H9 (cell line): ENCODE results near the gene NTRK2. TPM values are rescaled to one million over a fixed set of nuclear protein-coding genes. Genes with fewer than 3 reads are reported as not detected.

ENCODE experiments used
- DNase-seq: peaks from one replicate; pipeline ENCODE4 v3.0.0-alpha.2; 2017
- H2AFZ ChIP-seq: one replicate; pipeline ENCODE4 v1.6.1; 2013; ENCODE audit warnings: mild to moderate bottlenecking, low read length, control low read depth, moderate library complexity
- H2AK5ac ChIP-seq: 2 replicates; pipeline ENCODE4 v1.6.1; 2013; ENCODE audit warnings: low read length, control low read depth, mixed read lengths; ENCODE audit not compliant: insufficient read length
- H2BK120ac ChIP-seq: one replicate; pipeline ENCODE4 v1.6.1; 2013; ENCODE audit warnings: low read depth, mild to moderate bottlenecking, low read length, control low read depth, inconsistent platforms; ENCODE audit not compliant: poor library complexity, severe bottlenecking
- H2BK12ac ChIP-seq: 2 replicates; pipeline ENCODE4 v1.6.1; 2013; ENCODE audit warnings: low read length, control low read depth, mixed read lengths, low read depth; ENCODE audit not compliant: insufficient read length
- H2BK15ac ChIP-seq: 2 replicates; pipeline ENCODE4 v1.6.1; 2013; ENCODE audit warnings: low read depth, low read length, control low read depth
- H2BK20ac ChIP-seq: one replicate; pipeline ENCODE4 v1.6.1; 2013; ENCODE audit warnings: low read depth, mild to moderate bottlenecking, low read length, control low read depth, inconsistent platforms; ENCODE audit not compliant: poor library complexity, severe bottlenecking
- H2BK5ac ChIP-seq: 2 replicates; pipeline ENCODE4 v1.6.1; 2013; ENCODE audit warnings: low read length, control low read depth, mixed read lengths; ENCODE audit not compliant: insufficient read length
- H3K14ac ChIP-seq: 2 replicates; pipeline ENCODE4 v1.6.1; 2013; ENCODE audit warnings: low read length, control low read depth; ENCODE audit not compliant: insufficient read depth
- H3K18ac ChIP-seq: 2 replicates; pipeline ENCODE4 v1.6.1; 2013; ENCODE audit warnings: low read depth, mild to moderate bottlenecking, mixed read lengths, low read length, control low read depth; ENCODE audit not compliant: insufficient read length
- H3K23ac ChIP-seq: 2 replicates; pipeline ENCODE4 v1.6.1; 2013; ENCODE audit warnings: low read length, control low read depth, mixed read lengths, low read depth; ENCODE audit not compliant: insufficient read length
- H3K23me2 ChIP-seq: 2 replicates; pipeline ENCODE4 v1.6.1; 2013; ENCODE audit warnings: low read depth, mild to moderate bottlenecking, mixed read lengths, low read length, control low read depth; ENCODE audit not compliant: insufficient read length, poor library complexity, severe bottlenecking
- H3K27ac ChIP-seq: 2 replicates; pipeline ENCODE4 v1.5.1; 2013; ENCODE audit warnings: low read length, control low read depth, mixed read lengths, low read depth; ENCODE audit not compliant: insufficient read length
- H3K27me3 ChIP-seq: 2 replicates; pipeline ENCODE4 v1.6.1; 2013; ENCODE audit warnings: low read length, control low read depth, inconsistent platforms; ENCODE audit not compliant: insufficient read depth
- H3K4ac ChIP-seq: 2 replicates; pipeline ENCODE4 v1.6.1; 2013; ENCODE audit warnings: low read depth, mild to moderate bottlenecking, control low read depth, inconsistent platforms, low read length, moderate library complexity
- H3K4me1 ChIP-seq: 2 replicates; pipeline ENCODE4 v1.6.1; 2013; ENCODE audit warnings: low read length, control low read depth, inconsistent platforms; ENCODE audit not compliant: insufficient read depth
- H3K4me2 ChIP-seq: 2 replicates; pipeline ENCODE4 v1.6.1; 2013; ENCODE audit warnings: low read length, control low read depth, mixed read lengths; ENCODE audit not compliant: insufficient read length, insufficient read depth
- H3K56ac ChIP-seq: 2 replicates; pipeline ENCODE4 v1.6.1; 2013; ENCODE audit warnings: low read depth, mild to moderate bottlenecking, mixed read lengths, low read length, control low read depth; ENCODE audit not compliant: insufficient read length
- H3K79me1 ChIP-seq: 2 replicates; pipeline ENCODE4 v1.6.1; 2013; ENCODE audit warnings: low read depth, mild to moderate bottlenecking, moderate library complexity, low read length, control low read depth, inconsistent platforms; ENCODE audit not compliant: insufficient read depth, poor library complexity, severe bottlenecking
- H3K79me2 ChIP-seq: 2 replicates; pipeline ENCODE4 v1.6.1; 2013; ENCODE audit warnings: low read length, control low read depth, inconsistent platforms; ENCODE audit not compliant: insufficient read depth
- H3K9ac ChIP-seq: 2 replicates; pipeline ENCODE4 v1.6.1; 2013; ENCODE audit warnings: low read length, control low read depth, mixed read lengths; ENCODE audit not compliant: insufficient read length; ENCODE audit errors: extremely low read depth
- H3K9me3 ChIP-seq: one replicate; pipeline ENCODE4 v1.6.1; 2013; ENCODE audit warnings: low read depth, low read length, inconsistent platforms; ENCODE audit not compliant: control insufficient read depth
- H3T11ph ChIP-seq: one replicate; pipeline ENCODE4 v1.6.1; 2013; ENCODE audit warnings: mild to moderate bottlenecking, low read length, control low read depth, inconsistent platforms
- H4K20me1 ChIP-seq: one replicate; pipeline ENCODE4 v1.6.1; 2013; ENCODE audit not compliant: control insufficient read depth, insufficient read length, insufficient read depth
- H4K5ac ChIP-seq: 2 replicates; pipeline ENCODE4 v1.6.1; 2013; ENCODE audit warnings: low read depth, mild to moderate bottlenecking, mixed read lengths, low read length, control low read depth; ENCODE audit not compliant: insufficient read length
- H4K8ac ChIP-seq: replicated peaks from 2 replicates; pipeline ENCODE4 v1.6.1; 2013; ENCODE audit warnings: low read length, control low read depth, mixed read lengths, low read depth; ENCODE audit not compliant: insufficient read length
- H4K91ac ChIP-seq: 2 replicates; pipeline ENCODE4 v1.6.1; 2013; ENCODE audit warnings: low read depth, mild to moderate bottlenecking, moderate library complexity, mixed read lengths, low read length, control low read depth; ENCODE audit not compliant: insufficient read length
- H3K27ac Mint-ChIP-seq, 3 experiments: 2 replicates in 2 of 3; 3 replicates in 1 of 3; pipeline ENCODE4 v1.8.0; 2020 to 2021; ENCODE audit warnings: mixed read lengths in 3 of 3, mild to moderate bottlenecking in 1 of 3, moderate library complexity in 1 of 3
- H3K27me3 Mint-ChIP-seq: 2 replicates; pipeline ENCODE4 v1.8.0; 2021; ENCODE audit warnings: low read depth, mild to moderate bottlenecking, moderate library complexity, mixed read lengths
- H3K36me3 Mint-ChIP-seq, 3 experiments: 2 replicates in 2 of 3; 3 replicates in 1 of 3; pipeline ENCODE4 v1.8.0; 2020 to 2021; ENCODE audit warnings: low read depth in 3 of 3, mixed read lengths in 3 of 3; ENCODE audit not compliant: insufficient read depth in 1 of 3
- H3K4me1 Mint-ChIP-seq, 2 experiments: 2 replicates each; pipeline ENCODE4 v1.8.0; 2020; ENCODE audit warnings: mixed read lengths in 2 of 2
- H3K4me3 Mint-ChIP-seq, 2 experiments: 2 replicates in 1 of 2; 3 replicates in 1 of 2; pipeline ENCODE4 v1.8.0; 2020 to 2021; ENCODE audit warnings: mild to moderate bottlenecking in 2 of 2, mixed read lengths in 2 of 2, moderate library complexity in 1 of 2
- H3K9me3 Mint-ChIP-seq, 2 experiments: 2 replicates in 1 of 2; 3 replicates in 1 of 2; pipeline ENCODE4 v1.8.0; 2020; ENCODE audit warnings: mild to moderate bottlenecking in 2 of 2, mixed read lengths in 2 of 2, moderate library complexity in 1 of 2
- WGBS: extraction: QIAGEN DNeasy Blood & Tissue Kit; methylation state at CpG from one replicate; pipeline ENCODE4 v1.1.7; 2013; ENCODE audit warnings: missing lambda C conversion rate, low lambda C conversion rate, mixed read lengths; ENCODE audit not compliant: insufficient read length; ENCODE audit errors: extremely low coverage; 5-methylcytosine and 5-hydroxymethylcytosine counted together
- total RNA-seq: library from RNA; stranded (reverse); gene quantifications from 2 replicates; pipeline ENCODE4 v1.2.1, GENCODE V29; 2021
- TF ChIP-seq, protein P1 (sequence below): fragments of 200-600 bp; sonication (generic); conservative IDR thresholded peaks from 3 replicates; pipeline ENCODE4 v1.8.0; 2021; ENCODE audit warnings: antibody characterized with exemption, mild to moderate bottlenecking

Gene NTRK2
- total RNA-seq, 1 experiment from 2014 or later, result 0.02 TPM

DNA sequence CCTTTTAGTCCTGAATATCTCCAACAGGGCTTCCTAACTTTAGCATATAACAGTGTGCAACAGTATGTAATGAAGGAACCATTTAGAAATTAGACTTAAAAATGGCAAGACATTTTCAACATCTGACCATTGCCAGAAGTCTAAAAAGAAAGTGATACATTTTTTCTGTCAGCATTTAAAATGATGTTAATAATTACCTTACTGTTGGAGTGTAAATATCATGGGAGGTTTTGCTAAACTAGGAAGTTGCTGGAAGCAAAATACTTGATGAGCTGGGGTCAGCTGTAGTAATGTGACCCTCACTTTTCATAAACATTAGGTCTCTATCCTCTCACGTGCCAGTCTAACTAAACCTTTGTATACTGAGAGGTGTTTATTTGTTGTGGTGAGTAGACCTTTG lies 68.8 kb downstream of the NTRK2 start:
- Histone ChIP-seq H2AFZ (no peak overlapping the region), H3K4ac (no peak overlapping the region), H2BK15ac (no peak overlapping the region), H3T11ph (no peak overlapping the region), H2AK5ac (no peak overlapping the region), H3K56ac (no peak overlapping the region), H2BK120ac (no peak overlapping the region), H4K8ac (no peak overlapping the region), H2BK5ac (no peak overlapping the region), H3K4me2 (no peak overlapping the region), H3K27ac (no peak overlapping the region), H3K23me2 (no peaks in the 10 kb centered on the region), H3K14ac (no peak overlapping the region), H3K18ac (no peak overlapping the region), H3K9me3 (no peaks in the 10 kb centered on the region), H3K79me2 (no peaks in the 10 kb centered on the region), H4K20me1 (no peaks in the 10 kb centered on the region), H2BK20ac (no peak overlapping the region), H4K5ac (no peak overlapping the region), H3K23ac (no peak overlapping the region), H3K4me1 (no peaks in the 10 kb centered on the region), H3K9ac (no peak overlapping the region), H4K91ac (no peak overlapping the region), H3K27me3 (no peaks in the 10 kb centered on the region), H3K79me1 (no peaks in the 10 kb centered on the region), H2BK12ac (no peak overlapping the region)
- no peak for DNase-seq
- H3K4me3 Mint-ChIP-seq, result no peak overlapping the region
- no peaks in the 10 kb centered on the region for H3K9me3 Mint-ChIP-seq
- no peaks in the 10 kb centered on the region for H3K36me3 Mint-ChIP-seq
- TF ChIP-seq, protein P1, sequence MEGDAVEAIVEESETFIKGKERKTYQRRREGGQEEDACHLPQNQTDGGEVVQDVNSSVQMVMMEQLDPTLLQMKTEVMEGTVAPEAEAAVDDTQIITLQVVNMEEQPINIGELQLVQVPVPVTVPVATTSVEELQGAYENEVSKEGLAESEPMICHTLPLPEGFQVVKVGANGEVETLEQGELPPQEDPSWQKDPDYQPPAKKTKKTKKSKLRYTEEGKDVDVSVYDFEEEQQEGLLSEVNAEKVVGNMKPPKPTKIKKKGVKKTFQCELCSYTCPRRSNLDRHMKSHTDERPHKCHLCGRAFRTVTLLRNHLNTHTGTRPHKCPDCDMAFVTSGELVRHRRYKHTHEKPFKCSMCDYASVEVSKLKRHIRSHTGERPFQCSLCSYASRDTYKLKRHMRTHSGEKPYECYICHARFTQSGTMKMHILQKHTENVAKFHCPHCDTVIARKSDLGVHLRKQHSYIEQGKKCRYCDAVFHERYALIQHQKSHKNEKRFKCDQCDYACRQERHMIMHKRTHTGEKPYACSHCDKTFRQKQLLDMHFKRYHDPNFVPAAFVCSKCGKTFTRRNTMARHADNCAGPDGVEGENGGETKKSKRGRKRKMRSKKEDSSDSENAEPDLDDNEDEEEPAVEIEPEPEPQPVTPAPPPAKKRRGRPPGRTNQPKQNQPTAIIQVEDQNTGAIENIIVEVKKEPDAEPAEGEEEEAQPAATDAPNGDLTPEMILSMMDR, result no peak
- H3K27ac Mint-ChIP-seq, result no peak overlapping the region
- whole genome bisulfite sequencing, result no CpG with 5 or more reads among the region's 1 CpG
- no peaks in the 10 kb centered on the region; the same call in 1 of the 2 replicates for H3K27me3 Mint-ChIP-seq
- H3K4me1 Mint-ChIP-seq, result peaks cover 8 to 9% of the 10 kb centered on the region in 2 experiments; a peak in 3 of 4 replicates
